Measurements from ENCODE around the gene ATF5. TPM values are rescaled to one million over a fixed set of nuclear protein-coding genes. Genes with fewer than 3 reads are reported as not detected.

Gene ATF5
- total and polyA plus RNA-seq, 2 of the 13 experiments (the other 11 are each of a cell fraction or from before 2014, with no cell fraction given), result 5.2 to 10.3 TPM

GRCh38 chr19:49929121-49929610 lies at the start of gene ATF5, which contains the start of gene NUP62 (continued):
- TF ChIP-seq DMAP1 (CRISPR knock-in tag; IDR thresholded peaks at IDR 0.05) (peak; percentile 93; the same call in 1 of the 2 replicates), NBN (conservative IDR thresholded peaks at IDR 0.05) (no peak), ZNF558 (CRISPR knock-in tag; IDR thresholded peaks at IDR 0.05; ENCODE audit: borderline replicate concordance) (peak; percentile 97), ARHGAP35 (CRISPR knock-in tag; IDR thresholded peaks at IDR 0.05; ENCODE audit: borderline replicate concordance) (peak; percentile 49), SOX13 (IDR thresholded peaks at IDR 0.05) (no peak), SOX13 (CRISPR knock-in tag; conservative IDR thresholded peaks at IDR 0.05 in 1 of 2, IDR thresholded peaks at IDR 0.05 in 1 of 2) (peak in 1 of 2 experiments; percentile 11; a peak in 1 of 4 replicates), THRA (CRISPR knock-in tag; IDR thresholded peaks at IDR 0.05; ENCODE audit: borderline replicate concordance) (peak; percentile 54; the same call in 1 of the 2 replicates), RAD51 (IDR thresholded peaks at IDR 0.05; ENCODE audit: borderline replicate concordance) (no peak), ZNF317 (CRISPR knock-in tag; IDR thresholded peaks at IDR 0.05) (no peak), GZF1 (CRISPR knock-in tag; IDR thresholded peaks at IDR 0.05) (no peak), IKZF4 (CRISPR knock-in tag; IDR thresholded peaks at IDR 0.05; ENCODE audit: borderline replicate concordance, low read depth, not compliant biosample characterization) (peak; percentile 90), NR2F6 (IDR thresholded peaks at IDR 0.05) (no peak), NR2F6 (CRISPR knock-in tag; IDR thresholded peaks at IDR 0.05) (no peak), ZNF746 (CRISPR knock-in tag; IDR thresholded peaks at IDR 0.05) (peak; percentile 81), SMARCE1 (IDR thresholded peaks at IDR 0.05; ENCODE audit: borderline replicate concordance) (no peak), NR3C1 (CRISPR knock-in tag; IDR thresholded peaks at IDR 0.05) (peak; percentile 25; the same call in 1 of the 2 replicates), PCBP2 (optimal IDR thresholded peaks at IDR 0.05; ENCODE audit: low read depth, low read length, poor library complexity, severe bottlenecking) (no peak), ZNF607 (CRISPR knock-in tag; IDR thresholded peaks at IDR 0.05; ENCODE audit: borderline replicate concordance) (peak; percentile 96), PITX1 (CRISPR knock-in tag; IDR thresholded peaks at IDR 0.05) (peak; percentile 40; the same call in 1 of the 2 replicates), NR0B2 (CRISPR knock-in tag; IDR thresholded peaks at IDR 0.05) (peak; percentile 90), ZFP37 (CRISPR knock-in tag; IDR thresholded peaks at IDR 0.05; ENCODE audit: borderline replicate concordance) (peak; percentile 65; the same call in 1 of the 2 replicates), ZMYM2 (CRISPR knock-in tag; IDR thresholded peaks at IDR 0.05) (no peak; the same call in 1 of the 2 replicates), NONO (IDR thresholded peaks at IDR 0.05) (no peak), NONO (CRISPR knock-in tag; conservative IDR thresholded peaks at IDR 0.05) (peak; percentile 39)
- TF ChIP-seq, protein P1, sequence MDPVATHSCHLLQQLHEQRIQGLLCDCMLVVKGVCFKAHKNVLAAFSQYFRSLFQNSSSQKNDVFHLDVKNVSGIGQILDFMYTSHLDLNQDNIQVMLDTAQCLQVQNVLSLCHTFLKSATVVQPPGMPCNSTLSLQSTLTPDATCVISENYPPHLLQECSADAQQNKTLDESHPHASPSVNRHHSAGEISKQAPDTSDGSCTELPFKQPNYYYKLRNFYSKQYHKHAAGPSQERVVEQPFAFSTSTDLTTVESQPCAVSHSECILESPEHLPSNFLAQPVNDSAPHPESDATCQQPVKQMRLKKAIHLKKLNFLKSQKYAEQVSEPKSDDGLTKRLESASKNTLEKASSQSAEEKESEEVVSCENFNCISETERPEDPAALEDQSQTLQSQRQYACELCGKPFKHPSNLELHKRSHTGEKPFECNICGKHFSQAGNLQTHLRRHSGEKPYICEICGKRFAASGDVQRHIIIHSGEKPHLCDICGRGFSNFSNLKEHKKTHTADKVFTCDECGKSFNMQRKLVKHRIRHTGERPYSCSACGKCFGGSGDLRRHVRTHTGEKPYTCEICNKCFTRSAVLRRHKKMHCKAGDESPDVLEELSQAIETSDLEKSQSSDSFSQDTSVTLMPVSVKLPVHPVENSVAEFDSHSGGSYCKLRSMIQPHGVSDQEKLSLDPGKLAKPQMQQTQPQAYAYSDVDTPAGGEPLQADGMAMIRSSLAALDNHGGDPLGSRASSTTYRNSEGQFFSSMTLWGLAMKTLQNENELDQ (CRISPR knock-in tag; IDR thresholded peaks at IDR 0.05; ENCODE audit: borderline replicate concordance), result 0 out of 2 replicates have a peak, but pooled peaks have one; percentile 28
- TF ChIP-seq, protein P2, sequence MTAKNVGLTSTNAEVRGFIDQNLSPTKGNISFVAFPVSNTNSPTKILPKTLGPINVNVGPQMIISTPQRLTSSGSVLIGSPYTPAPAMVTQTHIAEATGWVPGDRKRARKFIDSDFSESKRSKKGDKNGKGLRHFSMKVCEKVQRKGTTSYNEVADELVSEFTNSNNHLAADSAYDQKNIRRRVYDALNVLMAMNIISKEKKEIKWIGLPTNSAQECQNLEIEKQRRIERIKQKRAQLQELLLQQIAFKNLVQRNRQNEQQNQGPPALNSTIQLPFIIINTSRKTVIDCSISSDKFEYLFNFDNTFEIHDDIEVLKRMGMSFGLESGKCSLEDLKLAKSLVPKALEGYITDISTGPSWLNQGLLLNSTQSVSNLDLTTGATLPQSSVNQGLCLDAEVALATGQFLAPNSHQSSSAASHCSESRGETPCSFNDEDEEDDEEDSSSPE (CRISPR knock-in tag; IDR thresholded peaks at IDR 0.05), result peak; percentile 99
